K562 (cell line): Measurements from ENCODE around the gene RNF214. TPM values are rescaled to one million over a fixed set of nuclear protein-coding genes. Genes with fewer than 3 reads are reported as not detected.

Experiments
- ATAC-seq: fragments of 200-7000 bp; cut with Tn5 transposase; 3 replicates; pipeline ENCODE4 v1.9.1; 2020; ENCODE audit warnings: moderate library complexity
- BruUV-seq: library from RNA; stranded (reverse); fragments of 400-500 nt; replicated peaks from 2 replicates; lab custom pipeline; 2021; lab: Mats Ljungman, UMichigan
- CTCF ChIA-PET: fragments of 300-600 bp; formaldehyde crosslinking; extraction: SDS; loops from one replicate; lab custom pipeline; 2021; ENCODE audit warnings: low intra/inter-chr PET ratio; lab: Yijun Ruan, JAX
- POLR2A ChIA-PET: fragments of 300-600, 350-650 bp; sonication (Branson Sonifier 250); formaldehyde crosslinking; extraction: SDS; loops from one replicate; lab custom pipeline; 2021; ENCODE audit warnings: antibody characterized with exemption, inconsistent platforms; lab: Yijun Ruan, JAX
- DNase-seq, 4 experiments: peaks; one replicate each; pipeline versions ENCODE4 v3.0.0 to v3.0.0-alpha.2; 2011 to 2018; ENCODE audit warnings: low spot score in 3 of 4, mixed read lengths in 3 of 4; ENCODE audit errors: extremely low read depth in 1 of 4
- FAIRE-seq: peaks from 2 replicates; lab custom pipeline; 2011; peaks lifted over from hg19 to GRCh38; lab: Jason Lieb, UNC
- H2AFZ ChIP-seq: 2 replicates; pipeline ENCODE4 v1.6.0; 2011; ENCODE audit warnings: low read depth, low read length, control low read depth, inconsistent platforms
- H3K27ac ChIP-seq: fragments of 200-600 bp; 3 replicates; pipeline ENCODE4 v1.8.0; 2011; ENCODE audit warnings: low read depth, mild to moderate bottlenecking, control low read depth, inconsistent platforms, low read length, moderate library complexity, mixed read lengths; ENCODE audit errors: extremely low read depth
- H3K27me3 ChIP-seq, 2 experiments: fragments of 300-600 bp in 1 of 2; 2 replicates in 1 of 2; 3 replicates in 1 of 2; pipeline versions ENCODE4 v1.6.0 to v1.8.0; 2011; ENCODE audit warnings: inconsistent platforms in 2 of 2, low read length in 2 of 2, mild to moderate bottlenecking in 1 of 2, mixed read lengths in 1 of 2, moderate library complexity in 1 of 2; ENCODE audit not compliant: control insufficient read depth in 2 of 2, insufficient read depth in 2 of 2
- H3K36me3 ChIP-seq: fragments of 300-600 bp; 3 replicates; pipeline ENCODE4 v1.8.0; 2011; ENCODE audit warnings: mild to moderate bottlenecking, low read length, inconsistent platforms; ENCODE audit not compliant: control insufficient read depth, insufficient read depth
- H3K4me1 ChIP-seq, 2 experiments: fragments of 200-600 bp in 1 of 2; replicated peaks in 1 of 2; 2 replicates in 1 of 2; 3 replicates in 1 of 2; pipeline versions ENCODE4 v1.5.1 to v1.8.0; 2011; ENCODE audit warnings: inconsistent platforms in 2 of 2, low read length in 2 of 2, mild to moderate bottlenecking in 1 of 2, mixed read lengths in 1 of 2, moderate library complexity in 1 of 2; ENCODE audit not compliant: control insufficient read depth in 2 of 2, insufficient read depth in 2 of 2
- H3K4me2 ChIP-seq: 2 replicates; pipeline ENCODE4 v1.6.1; 2011; ENCODE audit warnings: low read length, control low read depth, inconsistent platforms, mixed read lengths; ENCODE audit not compliant: insufficient read depth
- H3K4me3 ChIP-seq: fragments of 200-600 bp; sonication (generic), shearing (Covaris generic); 2 replicates; pipeline ENCODE4 v1.5.1; 2016; ENCODE audit warnings: control low read depth, inconsistent platforms
- H3K79me2 ChIP-seq: fragments of 200-600 bp; 3 replicates; pipeline ENCODE4 v1.8.0; 2011; ENCODE audit warnings: low read length, inconsistent platforms; ENCODE audit not compliant: control insufficient read depth, insufficient read depth
- H3K9ac ChIP-seq, 2 experiments: 2 replicates each; pipeline versions ENCODE4 v1.6.0 to v1.6.1; 2011; ENCODE audit warnings: low read depth in 2 of 2, low read length in 2 of 2, control low read depth in 1 of 2, inconsistent platforms in 1 of 2, mild to moderate bottlenecking in 1 of 2, mixed read lengths in 1 of 2; ENCODE audit not compliant: insufficient read depth in 1 of 2
- H3K9me1 ChIP-seq: one replicate; pipeline ENCODE4 v1.6.0; 2011; ENCODE audit warnings: inconsistent platforms, mild to moderate bottlenecking, low read length, moderate library complexity; ENCODE audit not compliant: control insufficient read depth, insufficient read depth
- H3K9me3 ChIP-seq: replicated peaks from 2 replicates; pipeline ENCODE4 v1.5.1; 2011; ENCODE audit warnings: low read depth, low read length, inconsistent platforms; ENCODE audit not compliant: control insufficient read depth, insufficient read depth
- H4K20me1 ChIP-seq: replicated peaks from 2 replicates; pipeline ENCODE4 v1.6.1; 2011; ENCODE audit warnings: low read length, inconsistent platforms, mixed read lengths; ENCODE audit not compliant: control insufficient read depth, insufficient read depth
- BCOR ChIP-seq: fragments of 450-650 bp; IDR thresholded peaks from 2 replicates; pipeline ENCODE4 v1.6.1; 2016
- CBX5 ChIP-seq: IDR thresholded peaks from 2 replicates; pipeline ENCODE4 v1.6.1; 2014; ENCODE audit warnings: low read depth, borderline replicate concordance
- NFIX ChIP-seq: fragments of 250-450 bp; sonication (Bioruptor Pico); IDR thresholded peaks from 2 replicates; pipeline ENCODE4 v1.4.0; 2020; ENCODE audit warnings: low read depth, mild to moderate bottlenecking, moderate library complexity
- RBM25 ChIP-seq: fragments of 200-400 bp; formaldehyde crosslinking; IDR thresholded peaks from 2 replicates; pipeline ENCODE4 v1.6.1; 2018; ENCODE audit warnings: low read length, low read depth, moderate library complexity; ENCODE audit not compliant: severe bottlenecking
- ZFP36 ChIP-seq: fragments of 150-350 bp; IDR thresholded peaks from 2 replicates; pipeline ENCODE4 v1.6.1; 2018; ENCODE audit warnings: low read length, low read depth; ENCODE audit not compliant: partially characterized antibody
- WGBS: fragments of 100-300 bp; shearing (Covaris generic); methylation state at CpG from one replicate; pipeline ENCODE4 v1.1.6; 2016; ENCODE audit warnings: low coverage, mixed read lengths; ENCODE audit not compliant: insufficient coverage; ENCODE audit errors: missing lambda C conversion rate; 5-methylcytosine and 5-hydroxymethylcytosine counted together
- in situ Hi-C: fragments of 300-500 bp; cut with MboI; formaldehyde crosslinking; loops from 4 replicates; pipeline ENCODE4 v1.15.0; 2018; ENCODE audit warnings: inconsistent platforms, mixed read lengths
- intact Hi-C: fragments of 100-400 bp; cut with micrococcal nuclease; formaldehyde crosslinking; loops from 2 replicates; pipeline ENCODE4 v1.14.2; 2022
- polyA plus RNA-seq, 8 experiments: library from polyadenylated mRNA; depleted of rRNA in 4 of 8; stranded (reverse) in 5 of 8; unstranded in 3 of 8; fragments of >200 nt; fragmentation: Nextera tagmentation in 2 of 8; fragmentation: Illumina TruSeq in 1 of 8; extraction: Ambion mirVana in 2 of 8; extraction: Trizol in 1 of 8; gene quantifications; 2 replicates each; pipeline versions ENCODE4 v1.2.1 to v1.2.3, GENCODE V29; 2011 to 2014; ENCODE audit warnings: inconsistent platforms in 1 of 8, missing spikeins in 1 of 8
- total RNA-seq, 7 experiments: library from RNA; depleted of rRNA in 6 of 7; stranded (reverse); fragments of >200 nt in 6 of 7; fragmentation: Illumina TruSeq in 2 of 7; extraction: Trizol in 2 of 7; gene quantifications; 2 replicates each; pipeline versions ENCODE4 v1.2.1 to v1.2.3, GENCODE V29; 2011 to 2021; ENCODE audit warnings: low replicate concordance in 1 of 7

RNF214 gene
- total and polyA plus RNA-seq, 9 of the 15 experiments (the other 6 are each of a cell fraction or from before 2014, with no cell fraction given): 6.6 to 24.8 (median 11.9) TPM

- ATAC-seq: peak; percentile 39
- TF ChIP-seq ZFP36 (peak; percentile 57), BCOR (peak; percentile 47; the same call in 1 of the 2 replicates), RBM25 (peak; percentile 68), NFIX (CRISPR knock-in tag) (no peak), CBX5 (no peak)
- TF ChIP-seq, all 486 proteins: peak for 3
- Histone ChIP-seq H3K4me1 (peaks cover 0 to 19% of the 10 kb centered on the region in 2 experiments; a peak in 2 of 5 replicates), H3K36me3 (no peaks in the 10 kb centered on the region), H3K4me3 (no peak overlapping the region), H3K9me1 (no peaks in the 10 kb centered on the region), H3K4me2 (no peak overlapping the region), H2AFZ (no peak overlapping the region), H3K27me3 (peaks cover 9 to 37% of the 10 kb centered on the region in 2 experiments; a peak in 4 of 5 replicates), H3K9me3 (no peaks in the 10 kb centered on the region), H4K20me1 (0 out of 2 replicates have a peak, but pooled peaks cover 4% of the 10 kb centered on the region), H3K9ac (no peak overlapping the region), H3K27ac (no peak overlapping the region), H3K79me2 (no peaks in the 10 kb centered on the region)
- 26% methylated on average over 13 of the region's 14 CpGs for WGBS
- ChIA-PET POLR2A (no interaction called here), CTCF (no interaction called here)
- in situ Hi-C loops (no loop called here), intact Hi-C loops (no loop called here)
- no peak for DNase-seq
- no peak for FAIRE-seq
- no TSS peak for BruUV-seq
Observed at GRCh38 chr11:117313828-117314768, 81.6 kb downstream of the RNF214 start.
